Glutamatergic neuron (in vitro differentiated cells): Measurements from ENCODE around the gene DMKN. TPM values are rescaled to one million over a fixed set of nuclear protein-coding genes. Genes with fewer than 3 reads are reported as not detected.

Experiments
- DNase-seq: peaks from one replicate; pipeline ENCODE4 v3.0.0; 2022
- H3K27ac Mint-ChIP-seq: one replicate; pipeline ENCODE4 v1.8.0; 2020; ENCODE audit warnings: mild to moderate bottlenecking, mixed read lengths, inconsistent platforms; ENCODE audit not compliant: unreplicated experiment
- H3K27me3 Mint-ChIP-seq: one replicate; pipeline ENCODE4 v1.8.0; 2020; ENCODE audit warnings: mild to moderate bottlenecking, moderate library complexity, mixed read lengths, inconsistent platforms; ENCODE audit not compliant: unreplicated experiment
- H3K36me3 Mint-ChIP-seq: one replicate; pipeline ENCODE4 v1.8.0; 2020; ENCODE audit warnings: mild to moderate bottlenecking, mixed read lengths, inconsistent platforms; ENCODE audit not compliant: unreplicated experiment
- H3K4me1 Mint-ChIP-seq: one replicate; pipeline ENCODE4 v1.8.0; 2020; ENCODE audit warnings: mild to moderate bottlenecking, low read depth, mixed read lengths, inconsistent platforms; ENCODE audit not compliant: unreplicated experiment
- H3K4me3 Mint-ChIP-seq: one replicate; pipeline ENCODE4 v1.8.0; 2020; ENCODE audit warnings: mild to moderate bottlenecking, mixed read lengths, inconsistent platforms; ENCODE audit not compliant: unreplicated experiment
- H3K9me3 Mint-ChIP-seq: one replicate; pipeline ENCODE4 v1.8.0; 2020; ENCODE audit warnings: mild to moderate bottlenecking, moderate library complexity, mixed read lengths, inconsistent platforms; ENCODE audit not compliant: unreplicated experiment
- CTCF ChIP-seq: fragments of 200-600 bp; sonication (generic); IDR thresholded peaks from one replicate; pipeline ENCODE4 v1.5.0; 2021; ENCODE audit not compliant: partially characterized antibody, unreplicated experiment
- total RNA-seq: library from RNA; stranded (reverse); fragmentation: NEBNext Ultra II Directional; extraction: Animal tissue kit (Norgen Biotek cat#: 25700); gene quantifications from one replicate; pipeline ENCODE4 v1.2.1, GENCODE V29; 2021; ENCODE audit not compliant: unreplicated experiment

Gene DMKN
- total RNA-seq, 1 donor from 2014 or later: 0.88 TPM

GRCh38 chr19:35560271-35560670 lies 46.8 kb upstream of the DMKN start:
- H3K36me3 Mint-ChIP-seq: no peaks in the 10 kb centered on the region
- no peak for TF ChIP-seq CTCF
- no peak overlapping the region for H3K27ac Mint-ChIP-seq
- H3K27me3 Mint-ChIP-seq: peaks cover 14% of the 10 kb centered on the region
- peaks cover 6% of the 10 kb centered on the region for H3K9me3 Mint-ChIP-seq
- DNase-seq: no peak
- H3K4me1 Mint-ChIP-seq: no peaks in the 10 kb centered on the region
- no peak overlapping the region for H3K4me3 Mint-ChIP-seq

- no peak overlapping the region for H3K27ac Mint-ChIP-seq
- no peak for DNase-seq
- H3K4me1 Mint-ChIP-seq: no peaks in the 10 kb centered on the region
- H3K9me3 Mint-ChIP-seq: peaks cover 6% of the 10 kb centered on the region
- no peak overlapping the region for H3K4me3 Mint-ChIP-seq
- no peaks in the 10 kb centered on the region for H3K36me3 Mint-ChIP-seq
- no peak for TF ChIP-seq CTCF
- H3K27me3 Mint-ChIP-seq: peaks cover 14% of the 10 kb centered on the region
Observed at GRCh38 chr19:35559781-35560180, 46.3 kb upstream of the DMKN start.

GRCh38 chr19:35559281-35559659 lies 45.8 kb upstream of the DMKN start:
- Mint-ChIP-seq H3K9me3 (peaks cover 5% of the 10 kb centered on the region), H3K4me3 (no peak overlapping the region), H3K36me3 (no peaks in the 10 kb centered on the region), H3K27me3 (peaks cover 16% of the 10 kb centered on the region), H3K27ac (no peak overlapping the region), H3K4me1 (no peaks in the 10 kb centered on the region)
- TF ChIP-seq CTCF: no peak
- DNase-seq: no peak

GRCh38 chr19:35558400-35559280 lies 45.2 kb upstream of the DMKN start:
- TF ChIP-seq CTCF: no peak
- no peak overlapping the region for H3K27ac Mint-ChIP-seq
- no peaks in the 10 kb centered on the region for H3K4me1 Mint-ChIP-seq
- H3K9me3 Mint-ChIP-seq: peaks cover 2% of the 10 kb centered on the region
- DNase-seq: no peak
- peaks cover 16% of the 10 kb centered on the region for H3K27me3 Mint-ChIP-seq
- H3K4me3 Mint-ChIP-seq: no peak overlapping the region
- no peaks in the 10 kb centered on the region for H3K36me3 Mint-ChIP-seq
